ENCODE results near the gene PPP1R1C.

- TF ChIP-seq, protein P1, sequence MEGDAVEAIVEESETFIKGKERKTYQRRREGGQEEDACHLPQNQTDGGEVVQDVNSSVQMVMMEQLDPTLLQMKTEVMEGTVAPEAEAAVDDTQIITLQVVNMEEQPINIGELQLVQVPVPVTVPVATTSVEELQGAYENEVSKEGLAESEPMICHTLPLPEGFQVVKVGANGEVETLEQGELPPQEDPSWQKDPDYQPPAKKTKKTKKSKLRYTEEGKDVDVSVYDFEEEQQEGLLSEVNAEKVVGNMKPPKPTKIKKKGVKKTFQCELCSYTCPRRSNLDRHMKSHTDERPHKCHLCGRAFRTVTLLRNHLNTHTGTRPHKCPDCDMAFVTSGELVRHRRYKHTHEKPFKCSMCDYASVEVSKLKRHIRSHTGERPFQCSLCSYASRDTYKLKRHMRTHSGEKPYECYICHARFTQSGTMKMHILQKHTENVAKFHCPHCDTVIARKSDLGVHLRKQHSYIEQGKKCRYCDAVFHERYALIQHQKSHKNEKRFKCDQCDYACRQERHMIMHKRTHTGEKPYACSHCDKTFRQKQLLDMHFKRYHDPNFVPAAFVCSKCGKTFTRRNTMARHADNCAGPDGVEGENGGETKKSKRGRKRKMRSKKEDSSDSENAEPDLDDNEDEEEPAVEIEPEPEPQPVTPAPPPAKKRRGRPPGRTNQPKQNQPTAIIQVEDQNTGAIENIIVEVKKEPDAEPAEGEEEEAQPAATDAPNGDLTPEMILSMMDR (IDR thresholded peaks at IDR 0.05), result no peak
- TF ChIP-seq POLR2A (IDR thresholded peaks at IDR 0.05), result no peak
- no peak for TF ChIP-seq EP300 (IDR thresholded peaks at IDR 0.05)
Measured at GRCh38 chr2:181946444-181947127, 39.1 kb upstream of the PPP1R1C start.
